Activated naive CD4-positive, alpha-beta T cell treated with anti-CD3 and anti-CD28 coated beads, Interleukin-2, amount 50 U/mL, for 72 hours (primary cell): Measurements from ENCODE around the gene TIGD6. TPM values are rescaled to one million over a fixed set of nuclear protein-coding genes. Genes with fewer than 3 reads are reported as not detected.

Source experiments
- ATAC-seq, 2 donors: fragments of 150-1000 bp; cut with Tn5 transposase; 2 replicates each; pipeline ENCODE4 v1.10.0; 2021; ENCODE audit warnings: mild to moderate bottlenecking in 2 of 2, moderate library complexity in 2 of 2
- DNase-seq, 2 donors: peaks; one replicate each; pipeline ENCODE4 v3.0.0; 2021 to 2022; ENCODE audit warnings: low spot score in 2 of 2
- H3K27ac Mint-ChIP-seq, 2 donors: one replicate each; pipeline ENCODE4 v1.8.0; 2022; ENCODE audit warnings: mild to moderate bottlenecking in 2 of 2, mixed read lengths in 2 of 2
- H3K36me3 Mint-ChIP-seq, 2 donors: one replicate each; pipeline ENCODE4 v1.8.0; 2022; ENCODE audit warnings: mixed read lengths in 2 of 2
- H3K9me3 Mint-ChIP-seq, 2 donors: one replicate each; pipeline ENCODE4 v1.8.0; 2022; ENCODE audit warnings: mixed read lengths in 2 of 2
- total RNA-seq, 2 donors: library from RNA; stranded (reverse); gene quantifications; one replicate each; pipeline ENCODE4 v1.2.3, GENCODE V29; 2022

The TIGD6 gene
- total RNA-seq, 2 donors from 2014 or later = 1.9 to 3.0 TPM

- Mint-ChIP-seq H3K9me3 (no peaks in the 10 kb centered on the region), H3K27ac (peak overlapping the region; percentile 94), H3K36me3 (peaks cover 18 to 29% of the 10 kb centered on the region in 2 donors)
- DNase-seq (no peak), ATAC-seq (no peak)
Measured at GRCh38 chr5:149999359-149999758, 1.1 kb downstream of the TIGD6 start.

GRCh38 chr5:149998281-149998680 is 2.2 kb downstream of the TIGD6 start:
- DNase-seq = no peak
- Mint-ChIP-seq H3K27ac (peak overlapping the region in 1 of 2 donors; percentile 94), H3K9me3 (no peaks in the 10 kb centered on the region), H3K36me3 (peaks cover 14 to 29% of the 10 kb centered on the region in 2 donors)
- no peak for ATAC-seq

GRCh38 chr5:149996205-149996890 is 4.1 kb downstream of the TIGD6 start:
- Mint-ChIP-seq H3K36me3 (peaks cover 1 to 23% of the 10 kb centered on the region in 2 donors), H3K9me3 (no peaks in the 10 kb centered on the region), H3K27ac (no peak overlapping the region)
- ATAC-seq = no peak
- no peak for DNase-seq

- Mint-ChIP-seq H3K27ac (no peak overlapping the region), H3K9me3 (no peaks in the 10 kb centered on the region), H3K36me3 (peaks cover 0 to 19% of the 10 kb centered on the region in 2 donors)
- ATAC-seq (no peak), DNase-seq (no peak)
Measured at GRCh38 chr5:149995385-149996204, 4.9 kb downstream of the TIGD6 start.

GRCh38 chr5:149993471-149993870 is 7.0 kb downstream of the TIGD6 start:
- no peaks in the 10 kb centered on the region for H3K9me3 Mint-ChIP-seq
- H3K36me3 Mint-ChIP-seq = peaks cover 0 to 6% of the 10 kb centered on the region in 2 donors
- H3K27ac Mint-ChIP-seq = peak overlapping the region; percentile 45 to 73
- DNase-seq = no peak
- no peak for ATAC-seq

GRCh38 chr5:149990518-149991376 is 9.7 kb downstream of the TIGD6 start:
- peak; percentile 81 to 83 for ATAC-seq
- H3K27ac Mint-ChIP-seq = no peak overlapping the region
- H3K36me3 Mint-ChIP-seq = peaks cover 0 to 4% of the 10 kb centered on the region in 2 donors
- no peaks in the 10 kb centered on the region for H3K9me3 Mint-ChIP-seq
- DNase-seq = peak in 1 of 2 donors; percentile 64

- DNase-seq = no peak
- ATAC-seq = no peak
- H3K9me3 Mint-ChIP-seq = no peaks in the 10 kb centered on the region
- H3K27ac Mint-ChIP-seq = no peak overlapping the region
- H3K36me3 Mint-ChIP-seq = no peaks in the 10 kb centered on the region
Measured at GRCh38 chr5:149988126-149988525, 12.3 kb downstream of the TIGD6 start.

- H3K27ac Mint-ChIP-seq = no peak overlapping the region
- no peaks in the 10 kb centered on the region for H3K9me3 Mint-ChIP-seq
- H3K36me3 Mint-ChIP-seq = peaks cover 0 to 15% of the 10 kb centered on the region in 2 donors
- DNase-seq = no peak
- ATAC-seq = no peak
Measured at GRCh38 chr5:149982505-149982904, 17.9 kb downstream of the TIGD6 start.

- DNase-seq = no peak
- peaks cover 0 to 17% of the 10 kb centered on the region in 2 donors for H3K36me3 Mint-ChIP-seq
- no peak overlapping the region for H3K27ac Mint-ChIP-seq
- no peak for ATAC-seq
- no peaks in the 10 kb centered on the region for H3K9me3 Mint-ChIP-seq
Measured at GRCh38 chr5:149981206-149981605, 19.2 kb downstream of the TIGD6 start.

- DNase-seq (no peak), ATAC-seq (no peak)
- Mint-ChIP-seq H3K27ac (no peak overlapping the region), H3K9me3 (no peaks in the 10 kb centered on the region), H3K36me3 (peaks cover 0 to 22% of the 10 kb centered on the region in 2 donors)
Measured at GRCh38 chr5:149979896-149980295, 20.6 kb downstream of the TIGD6 start.

- Mint-ChIP-seq H3K9me3 (no peaks in the 10 kb centered on the region), H3K36me3 (peaks cover 0 to 14% of the 10 kb centered on the region in 2 donors), H3K27ac (no peak overlapping the region)
- no peak for DNase-seq
- no peak for ATAC-seq
Measured at GRCh38 chr5:149975409-149975808, 25.0 kb downstream of the TIGD6 start.

GRCh38 chr5:149969181-149969930 is 31.1 kb downstream of the TIGD6 start:
- Mint-ChIP-seq H3K9me3 (no peaks in the 10 kb centered on the region), H3K36me3 (peaks cover 0 to 4% of the 10 kb centered on the region in 2 donors)
- no peak for ATAC-seq

GRCh38 chr5:149966946-149967345 is 33.5 kb downstream of the TIGD6 start:
- no peak for DNase-seq
- ATAC-seq = no peak
- H3K27ac Mint-ChIP-seq = no peak overlapping the region
- peaks cover 0 to 4% of the 10 kb centered on the region in 2 donors for H3K36me3 Mint-ChIP-seq
- H3K9me3 Mint-ChIP-seq = no peaks in the 10 kb centered on the region

More at GRCh38 chr5:149969181-149969930, 31.1 kb downstream of the TIGD6 start:
- DNase-seq = no peak
- H3K27ac Mint-ChIP-seq = peak overlapping the region in 1 of 2 donors; percentile 28

GRCh38 chr5:149963729-149964128 is 36.7 kb downstream of the TIGD6 start:
- ATAC-seq (no peak), DNase-seq (no peak)
- H3K27ac Mint-ChIP-seq = no peak overlapping the region
- H3K36me3 Mint-ChIP-seq = peaks cover 0 to 9% of the 10 kb centered on the region in 2 donors
- no peaks in the 10 kb centered on the region for H3K9me3 Mint-ChIP-seq

- ATAC-seq (no peak), DNase-seq (no peak)
- Mint-ChIP-seq H3K36me3 (peaks cover 0 to 9% of the 10 kb centered on the region in 2 donors), H3K9me3 (no peaks in the 10 kb centered on the region), H3K27ac (peak overlapping the region in 1 of 2 donors; percentile 99)
Measured at GRCh38 chr5:149962601-149963300, 37.7 kb downstream of the TIGD6 start.
